ENCODE measurements around the gene OSER1.

DNA sequence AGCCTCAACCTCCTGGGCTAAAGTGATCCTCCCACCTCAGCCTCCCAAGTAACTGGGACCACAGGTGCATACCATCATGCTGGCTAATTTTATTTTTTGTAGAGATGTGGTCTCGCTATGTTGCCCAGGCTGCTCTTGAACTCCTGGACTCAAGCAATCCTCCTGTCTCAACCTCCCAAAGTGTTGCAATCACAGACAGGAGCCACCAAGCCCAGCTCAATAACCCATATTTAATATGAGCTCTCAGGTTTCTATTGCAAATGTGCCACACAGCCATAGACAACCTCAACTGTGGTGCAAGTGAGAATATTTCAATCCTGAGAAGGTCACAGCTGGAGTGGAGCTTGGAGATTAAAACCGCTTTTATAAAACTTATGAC, 38.0 kb downstream of the OSER1 start:
- TF ChIP-seq ZBTB33 (IDR thresholded peaks at IDR 0.05; ENCODE audit: borderline replicate concordance, low read depth) (no peak), USF2 (IDR thresholded peaks at IDR 0.05; ENCODE audit: borderline replicate concordance, low read depth, low read length) (no peak), RAD21 (IDR thresholded peaks at IDR 0.05; ENCODE audit: low read length) (no peak), EP300 (IDR thresholded peaks at IDR 0.05; ENCODE audit: borderline replicate concordance in 1 of 2, low read depth in 1 of 2, low read length in 1 of 2) (no peak), CTCF (IDR thresholded peaks at IDR 0.05) (no peak), TAF1 (IDR thresholded peaks at IDR 0.05; ENCODE audit: borderline replicate concordance, low read depth, low read length) (no peak)

Data from SK-N-SH (cell line).